Mucosa of stomach (tissue), 1 donor: Measurements from ENCODE around the gene C9orf152.
"Not testable (repeated sequence)": the region's sequence is repeated elsewhere in the genome, so short reads cannot be mapped to it uniquely, and the experiment has no call there.

Source experiments
- H3K27me3 ChIP-seq: one replicate; pipeline ENCODE4 v1.7.0; 2013; ENCODE audit warnings: mild to moderate bottlenecking, low read length; ENCODE audit not compliant: control insufficient read depth, insufficient read depth
- H3K36me3 ChIP-seq: one replicate; pipeline ENCODE4 v1.7.0; 2013; ENCODE audit warnings: low read length; ENCODE audit not compliant: control insufficient read depth, insufficient read depth
- H3K4me1 ChIP-seq: one replicate; pipeline ENCODE4 v1.7.0; 2013; ENCODE audit warnings: mild to moderate bottlenecking, low read length; ENCODE audit not compliant: control insufficient read depth, insufficient read depth
- H3K4me3 ChIP-seq: one replicate; pipeline ENCODE4 v1.7.0; 2013; ENCODE audit warnings: low read length
- H3K9ac ChIP-seq: one replicate; pipeline ENCODE4 v1.7.0; 2013; ENCODE audit warnings: mild to moderate bottlenecking, low read length, moderate library complexity
- H3K9me3 ChIP-seq: one replicate; pipeline ENCODE4 v1.7.0; 2013; ENCODE audit warnings: mild to moderate bottlenecking, low read length, moderate library complexity; ENCODE audit not compliant: control insufficient read depth
- donor health status: Pancreatic carcinoma.

C9orf152 gene, protein sequence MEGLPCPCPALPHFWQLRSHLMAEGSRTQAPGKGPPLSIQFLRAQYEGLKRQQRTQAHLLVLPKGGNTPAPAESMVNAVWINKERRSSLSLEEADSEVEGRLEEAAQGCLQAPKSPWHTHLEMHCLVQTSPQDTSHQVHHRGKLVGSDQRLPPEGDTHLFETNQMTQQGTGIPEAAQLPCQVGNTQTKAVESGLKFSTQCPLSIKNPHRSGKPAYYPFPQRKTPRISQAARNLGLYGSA

DNA sequence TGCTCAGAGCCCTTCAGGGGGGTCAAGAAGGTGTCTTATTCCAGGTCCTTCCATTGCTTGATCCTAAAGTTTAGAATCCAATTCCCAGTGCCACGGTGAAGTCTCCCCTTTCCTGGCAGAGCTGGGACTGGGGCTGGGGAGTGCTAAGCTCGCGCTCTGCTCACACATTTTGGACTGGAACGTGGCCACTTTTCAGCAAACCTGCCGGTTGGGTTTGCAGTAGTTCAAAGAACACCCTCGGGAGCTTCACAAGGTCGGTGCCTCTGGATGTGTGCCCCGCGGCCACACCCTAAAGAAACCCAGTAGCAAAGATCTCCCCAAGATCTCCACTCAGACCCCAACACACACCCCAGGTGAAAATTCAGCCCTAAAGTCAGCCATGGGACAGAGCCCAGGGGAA lies at the start of gene C9orf152:
C9orf152 (minus strand) TSS at position 129 of the 400 bp plus-strand sequence. CDS start 580 bp downstream, outside the sequence.
- Histone ChIP-seq H3K9me3 (no peaks in the 10 kb centered on the region), H3K4me3 (peak within 1 kb of the TSS; percentile 58), H3K27me3 (no peaks in the 10 kb centered on the region), H3K4me1 (peaks cover 35% of the 10 kb centered on the region), H3K36me3 (no peaks in the 10 kb centered on the region), H3K9ac (peak within 1 kb of the TSS; percentile 91)

DNA sequence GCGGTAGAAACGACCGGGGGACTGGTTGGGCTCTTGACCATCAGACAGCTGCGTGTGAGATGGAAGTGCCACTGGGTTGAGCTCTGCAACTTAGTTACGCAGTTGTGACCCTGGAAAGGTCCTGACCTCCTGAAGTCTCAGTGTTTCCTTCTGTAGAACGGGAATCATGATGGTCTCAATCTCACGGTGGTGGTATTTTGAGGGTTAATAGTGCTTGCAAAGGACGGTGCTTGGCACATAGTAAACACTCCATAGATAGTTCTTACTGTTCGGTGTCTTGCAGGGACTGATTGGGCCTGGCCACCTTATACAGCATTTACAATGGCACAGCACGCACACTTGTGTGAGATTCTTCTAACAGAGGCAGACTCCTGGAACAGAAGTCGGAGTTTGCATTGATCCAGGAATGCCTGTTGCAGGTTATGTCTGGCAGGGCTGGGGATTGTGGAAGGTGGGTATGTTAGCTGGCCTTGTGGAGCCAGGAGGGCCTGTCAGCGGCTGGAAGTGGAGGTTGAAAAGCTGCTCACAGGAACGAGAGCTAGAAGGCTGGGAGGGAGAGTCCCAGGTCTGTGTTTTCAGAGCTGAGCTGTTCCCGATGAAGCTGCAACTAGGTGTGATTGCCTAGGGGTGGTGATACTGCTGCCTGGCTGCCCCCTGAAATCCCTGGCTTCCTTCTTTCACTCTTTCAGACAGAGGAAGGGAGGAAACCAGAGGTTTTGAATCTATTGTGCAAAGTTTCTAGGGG lies 49.3 kb upstream of the C9orf152 start:
- H3K9me3 ChIP-seq, result no peaks in the 10 kb centered on the region
- H3K4me1 ChIP-seq, result peaks cover 43% of the 10 kb centered on the region
- no peaks in the 10 kb centered on the region for H3K27me3 ChIP-seq
- peak overlapping the region; percentile 74 for H3K9ac ChIP-seq
- H3K36me3 ChIP-seq, result no peaks in the 10 kb centered on the region
- H3K4me3 ChIP-seq, result peak overlapping the region; percentile 62

DNA sequence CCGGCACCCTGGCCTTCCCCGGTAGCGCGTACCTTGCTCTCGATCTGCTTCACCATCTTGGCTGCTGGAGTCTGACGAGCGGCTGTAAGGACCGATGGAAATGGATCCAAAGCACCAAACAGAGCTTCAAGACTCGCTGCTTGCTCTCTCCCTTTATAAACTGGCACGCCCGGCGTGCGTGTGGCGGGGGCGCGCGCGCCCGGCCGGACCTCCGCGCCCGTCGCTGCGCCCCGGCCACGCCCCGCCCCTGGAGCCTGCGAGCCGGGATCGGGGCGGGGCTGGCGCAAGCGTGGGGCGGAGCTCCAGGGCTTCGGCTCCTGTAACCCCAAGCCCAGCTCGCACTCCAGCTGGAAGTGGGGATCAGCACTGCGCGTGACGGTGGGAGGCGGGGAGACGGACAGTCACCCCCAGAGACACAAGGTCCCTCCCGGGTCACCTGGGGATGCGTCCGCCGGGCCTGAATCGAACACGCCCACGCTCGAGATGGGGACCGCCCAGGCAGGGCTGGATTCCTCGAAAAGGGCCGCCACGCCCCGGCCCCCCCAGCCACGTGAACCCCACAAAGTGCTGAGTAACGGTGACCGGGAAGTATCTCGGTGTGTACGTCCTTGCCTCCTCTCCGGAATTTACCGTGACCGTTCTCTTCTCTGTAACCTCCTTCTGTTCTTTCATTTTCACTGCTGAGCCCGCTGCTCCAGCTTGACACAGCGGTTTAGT lies 48.6 kb upstream of the C9orf152 start, which contains the start of gene TXN:
TXN (minus strand) TSS at position 128 of the 717 bp plus-strand sequence; CDS start at position 56, 72 bp downstream.
- Histone ChIP-seq H3K4me1 (peaks cover 50% of the 10 kb centered on the region), H3K9me3 (no peaks in the 10 kb centered on the region), H3K27me3 (no peaks in the 10 kb centered on the region), H3K4me3 (peak within 1 kb of the TSS; percentile 62), H3K9ac (peak within 1 kb of the TSS; percentile 90), H3K36me3 (no peaks in the 10 kb centered on the region)

DNA sequence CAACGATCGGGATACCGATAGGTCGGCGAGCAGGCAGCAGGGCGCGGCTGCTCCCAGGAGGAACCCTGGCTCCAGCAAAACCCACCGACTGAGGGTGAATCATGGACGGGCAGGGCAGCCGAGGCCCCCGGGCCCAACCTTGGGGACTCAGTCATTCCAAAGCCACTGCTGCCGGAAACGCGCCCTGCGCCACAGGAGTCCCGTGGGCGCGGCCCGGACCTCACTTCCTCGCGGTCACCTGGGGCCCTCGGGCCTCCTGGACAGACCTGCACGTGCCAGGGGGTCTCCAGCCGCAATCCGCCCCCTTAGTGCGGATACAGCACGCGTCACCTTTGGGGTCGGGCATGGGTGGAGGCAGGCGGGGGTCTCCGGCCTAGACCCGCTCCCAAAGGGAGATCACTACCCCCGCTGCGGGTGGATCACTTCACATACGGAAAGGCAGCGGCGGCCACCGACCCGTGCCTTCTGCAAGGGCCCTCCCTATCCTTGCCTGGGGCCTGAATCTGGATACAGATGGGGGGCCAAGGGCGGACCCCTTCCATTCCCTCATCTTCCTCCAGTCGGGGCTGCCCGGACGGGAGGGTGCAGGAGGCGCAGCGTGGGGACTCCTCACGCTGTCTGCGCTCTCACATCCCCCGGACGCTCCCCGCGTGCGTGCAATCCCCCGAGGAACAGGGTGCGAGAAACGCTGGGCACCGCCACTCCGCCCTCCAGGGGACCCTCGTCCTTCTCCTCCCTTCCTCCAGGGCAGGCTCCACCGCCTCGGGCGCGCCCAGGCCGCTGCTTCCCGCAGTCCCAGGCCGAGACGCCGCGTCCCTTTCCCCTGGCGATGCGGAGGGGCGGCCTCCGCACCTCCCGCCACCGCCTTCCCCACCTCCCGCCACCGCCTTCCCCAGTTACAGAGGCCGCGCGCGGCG lies 47.8 kb upstream of the C9orf152 start:
- Histone ChIP-seq H3K36me3 (no peaks in the 10 kb centered on the region), H3K27me3 (no peaks in the 10 kb centered on the region), H3K9me3 (no peaks in the 10 kb centered on the region), H3K4me1 (peaks cover 50% of the 10 kb centered on the region), H3K4me3 (peak overlapping the region; percentile 53), H3K9ac (peak overlapping the region; percentile 90)

DNA sequence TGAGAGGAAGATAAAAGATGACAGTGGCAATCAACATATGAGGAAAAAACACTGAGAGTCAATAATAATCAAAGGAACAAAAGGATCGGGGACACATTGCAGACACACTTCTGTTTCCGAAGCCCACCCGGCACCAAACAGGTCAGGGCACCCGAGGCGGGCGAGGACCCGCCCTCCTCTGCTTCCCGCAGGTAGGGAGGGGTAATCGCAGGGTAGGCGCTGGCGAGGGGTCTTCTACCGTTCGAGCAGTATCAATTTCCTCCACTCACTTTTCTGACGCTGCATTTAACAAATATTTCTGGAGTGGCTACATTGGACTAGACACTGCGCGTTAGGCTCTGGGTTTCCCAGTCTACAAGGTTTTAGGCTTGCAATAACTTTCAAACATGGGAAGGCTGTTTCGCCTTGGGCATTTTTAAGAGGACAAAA lies 47.1 kb upstream of the C9orf152 start:
- Histone ChIP-seq H3K4me3 (peak overlapping the region; percentile 53), H3K9ac (peak overlapping the region; percentile 90), H3K27me3 (no peaks in the 10 kb centered on the region), H3K4me1 (peaks cover 56% of the 10 kb centered on the region), H3K36me3 (no peaks in the 10 kb centered on the region), H3K9me3 (no peaks in the 10 kb centered on the region)

DNA sequence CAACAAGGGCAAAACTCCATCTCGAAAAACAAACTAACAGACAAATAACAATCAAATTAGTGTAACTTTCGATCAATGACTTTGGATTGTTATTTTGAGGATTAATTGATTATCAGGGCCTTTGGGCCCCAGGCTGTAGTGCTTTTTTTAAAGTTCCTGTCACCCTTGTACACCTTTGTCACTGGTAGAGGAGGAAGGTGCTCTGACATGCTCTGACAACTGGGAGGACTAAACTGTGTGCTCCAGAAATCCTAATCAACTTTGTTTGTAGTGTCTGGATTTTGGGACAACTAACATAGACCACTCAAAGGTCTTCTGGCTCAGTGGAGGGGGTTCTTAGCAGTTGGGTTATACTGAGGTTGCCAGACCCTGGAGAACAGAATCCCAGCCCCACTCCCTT lies 46.5 kb upstream of the C9orf152 start:
- Histone ChIP-seq H3K36me3 (peaks cover under 1% of the 10 kb centered on the region), H3K27me3 (no peaks in the 10 kb centered on the region), H3K4me1 (peaks cover 61% of the 10 kb centered on the region), H3K9me3 (no peaks in the 10 kb centered on the region), H3K9ac (peak overlapping the region; percentile 90), H3K4me3 (peak overlapping the region; percentile 53)

DNA sequence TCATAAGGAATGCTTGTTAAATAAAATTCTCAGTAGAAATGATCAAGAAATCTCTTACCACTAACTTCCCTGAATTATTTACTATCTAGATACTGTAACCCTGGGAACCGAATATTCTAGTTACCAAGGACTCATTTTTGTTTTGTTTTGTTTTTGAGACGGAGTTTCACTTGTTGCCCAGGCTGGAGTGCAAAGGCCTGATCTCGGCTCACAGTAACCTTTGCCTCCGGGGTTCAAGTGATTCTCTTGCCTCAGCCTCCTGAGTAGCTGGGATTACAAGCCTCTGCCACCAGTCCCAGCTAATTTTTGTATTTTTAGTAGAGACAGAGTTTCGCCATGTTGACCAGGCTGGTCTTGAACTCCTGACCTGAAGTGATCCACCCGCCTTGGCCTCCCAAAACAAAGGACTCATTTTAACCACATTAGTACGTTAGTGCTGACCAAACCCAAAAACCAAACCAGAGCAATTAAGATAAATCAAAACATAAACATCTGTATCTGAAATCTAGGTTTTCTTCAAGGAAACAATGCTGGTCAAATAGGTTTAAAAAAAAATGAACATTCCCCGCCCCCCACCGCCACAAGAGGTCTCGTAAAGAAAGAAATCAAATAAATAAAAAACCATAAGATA lies 44.7 kb upstream of the C9orf152 start:
- Histone ChIP-seq H3K36me3 (peaks cover 5% of the 10 kb centered on the region), H3K9ac (peak overlapping the region; percentile 18)

DNA sequence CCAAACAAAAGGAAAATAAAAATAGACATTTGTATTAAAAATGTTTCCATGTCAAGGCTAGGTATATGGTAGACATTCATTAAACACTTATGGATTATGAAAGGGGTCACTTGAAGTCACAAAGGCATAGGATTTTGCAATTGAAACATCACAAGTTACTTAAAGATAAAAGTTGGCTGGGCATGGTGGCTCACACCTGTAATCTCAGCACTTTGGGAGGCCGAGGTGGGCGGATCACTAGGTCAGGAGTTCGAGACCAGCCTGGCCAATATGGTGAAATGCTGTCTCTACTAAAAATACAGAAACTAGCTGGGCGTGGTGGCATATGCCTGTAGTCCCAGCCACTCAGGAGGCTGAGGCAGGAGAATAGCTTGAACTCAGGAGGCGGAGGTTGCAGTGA lies 43.8 kb upstream of the C9orf152 start:
- H3K9me3 ChIP-seq, H3K27me3 ChIP-seq, H3K36me3 ChIP-seq, H3K9ac ChIP-seq, H3K4me3 ChIP-seq: not testable (repeated sequence)
- peaks cover 43% of the 10 kb centered on the region for H3K4me1 ChIP-seq

More for the DNA sequence above, 44.7 kb upstream of the C9orf152 start:
- Histone ChIP-seq H3K27me3 (no peaks in the 10 kb centered on the region), H3K4me1 (peaks cover 50% of the 10 kb centered on the region), H3K9me3 (no peaks in the 10 kb centered on the region), H3K4me3 (no peak overlapping the region)

DNA sequence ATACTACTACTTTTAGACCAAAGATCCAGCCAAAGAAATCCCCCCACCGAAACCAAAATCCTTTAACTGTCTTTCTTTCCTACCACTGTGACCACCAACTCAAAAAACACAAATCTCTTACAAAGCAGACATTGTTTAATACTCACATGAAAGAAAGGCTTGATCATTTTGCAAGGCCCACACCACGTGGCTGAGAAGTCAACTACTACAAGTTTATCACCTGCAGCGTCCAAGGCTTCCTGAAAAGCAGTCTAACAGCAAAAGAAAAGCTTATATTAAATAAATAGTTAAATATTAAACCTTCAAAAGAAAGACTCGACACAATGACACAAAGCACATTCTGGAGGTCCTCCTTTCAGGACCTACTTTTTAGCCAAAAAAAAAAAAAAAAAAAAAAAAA lies 43.3 kb upstream of the C9orf152 start:
- Histone ChIP-seq H3K4me3 (no peak overlapping the region), H3K4me1 (peaks cover 43% of the 10 kb centered on the region), H3K9me3 (no peaks in the 10 kb centered on the region), H3K27me3 (no peaks in the 10 kb centered on the region), H3K9ac (no peak overlapping the region), H3K36me3 (peaks cover 5% of the 10 kb centered on the region)

DNA sequence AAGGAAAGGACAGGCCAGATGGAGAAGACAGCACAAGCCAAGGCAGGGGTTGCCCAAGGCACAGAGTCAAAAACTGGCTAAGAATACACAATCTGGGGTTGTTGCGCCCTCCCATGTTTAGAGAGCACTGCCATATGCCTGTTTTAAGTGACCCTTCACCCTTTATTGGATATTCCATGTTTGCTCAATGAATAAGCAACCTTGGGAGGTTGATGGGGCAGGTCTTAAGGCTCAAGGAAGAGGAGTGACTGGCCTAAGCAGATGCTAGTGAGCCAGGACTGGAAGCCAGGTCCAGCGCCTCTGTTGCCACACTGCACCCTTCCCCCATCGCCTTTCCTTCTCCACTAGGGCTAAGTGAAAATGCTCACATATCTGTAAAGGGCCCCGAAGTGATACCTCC lies 41.6 kb upstream of the C9orf152 start:
- H3K9ac ChIP-seq, result no peak overlapping the region
- H3K9me3 ChIP-seq, result no peaks in the 10 kb centered on the region
- H3K27me3 ChIP-seq, result no peaks in the 10 kb centered on the region
- H3K4me3 ChIP-seq, result no peak overlapping the region
- peaks cover 40% of the 10 kb centered on the region for H3K4me1 ChIP-seq
- H3K36me3 ChIP-seq, result peaks cover 5% of the 10 kb centered on the region

DNA sequence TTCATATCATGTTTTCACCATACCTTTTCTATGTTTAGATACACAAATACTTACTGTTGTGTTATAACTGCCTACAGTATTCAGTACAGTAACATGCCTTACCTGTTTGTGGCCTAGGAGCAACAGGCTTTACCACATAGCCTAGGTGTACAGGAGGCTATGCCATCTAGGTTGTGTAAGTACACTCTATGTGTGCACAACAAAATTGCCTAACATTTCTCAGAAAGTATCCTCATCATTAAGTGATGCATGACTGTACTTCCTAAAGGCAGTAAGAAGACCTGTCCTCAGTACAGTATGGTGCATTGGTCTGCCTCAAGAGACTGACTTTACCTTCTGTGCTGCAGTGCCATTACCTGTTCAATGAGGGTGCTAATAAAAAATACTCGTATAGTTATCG lies 40.4 kb upstream of the C9orf152 start:
- H3K9me3 ChIP-seq, result no peaks in the 10 kb centered on the region
- H3K36me3 ChIP-seq, result peaks cover 5% of the 10 kb centered on the region
- no peaks in the 10 kb centered on the region for H3K27me3 ChIP-seq
- H3K4me3 ChIP-seq, result no peak overlapping the region
- H3K4me1 ChIP-seq, result peaks cover 28% of the 10 kb centered on the region
- no peak overlapping the region for H3K9ac ChIP-seq
